ENCODE results near the gene PCGF3.
"Not testable (repeated sequence)": the region's sequence is repeated elsewhere in the genome, so short reads cannot be mapped to it uniquely, and the experiment has no call there.

PCGF3 gene

DNA sequence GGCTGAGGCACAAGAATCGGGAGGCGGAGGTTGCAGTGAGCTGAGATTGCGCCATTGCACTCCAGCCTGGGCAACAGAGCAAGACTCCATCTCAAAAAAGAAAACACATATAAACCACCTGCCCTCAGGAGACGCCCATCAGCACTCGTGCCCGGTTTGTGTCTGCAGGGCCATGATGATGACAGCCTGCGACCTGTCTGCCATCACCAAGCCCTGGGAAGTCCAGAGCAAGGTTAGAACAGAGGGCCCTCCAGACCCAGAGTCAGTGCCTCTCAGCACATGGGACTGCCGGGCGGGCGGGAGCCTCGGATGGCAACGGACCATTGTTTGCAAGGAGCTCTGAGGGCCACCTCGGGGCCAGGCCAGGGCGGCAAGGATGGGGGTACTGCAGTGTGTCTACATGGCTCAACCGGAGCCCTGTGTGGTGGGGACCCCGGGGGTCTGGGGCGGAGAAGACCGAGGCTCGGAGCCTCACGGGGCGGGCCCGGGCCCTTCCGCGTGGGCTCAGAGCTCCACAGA lies 40.9 kb upstream of the PCGF3 start:
- TF ChIP-seq, protein P1, sequence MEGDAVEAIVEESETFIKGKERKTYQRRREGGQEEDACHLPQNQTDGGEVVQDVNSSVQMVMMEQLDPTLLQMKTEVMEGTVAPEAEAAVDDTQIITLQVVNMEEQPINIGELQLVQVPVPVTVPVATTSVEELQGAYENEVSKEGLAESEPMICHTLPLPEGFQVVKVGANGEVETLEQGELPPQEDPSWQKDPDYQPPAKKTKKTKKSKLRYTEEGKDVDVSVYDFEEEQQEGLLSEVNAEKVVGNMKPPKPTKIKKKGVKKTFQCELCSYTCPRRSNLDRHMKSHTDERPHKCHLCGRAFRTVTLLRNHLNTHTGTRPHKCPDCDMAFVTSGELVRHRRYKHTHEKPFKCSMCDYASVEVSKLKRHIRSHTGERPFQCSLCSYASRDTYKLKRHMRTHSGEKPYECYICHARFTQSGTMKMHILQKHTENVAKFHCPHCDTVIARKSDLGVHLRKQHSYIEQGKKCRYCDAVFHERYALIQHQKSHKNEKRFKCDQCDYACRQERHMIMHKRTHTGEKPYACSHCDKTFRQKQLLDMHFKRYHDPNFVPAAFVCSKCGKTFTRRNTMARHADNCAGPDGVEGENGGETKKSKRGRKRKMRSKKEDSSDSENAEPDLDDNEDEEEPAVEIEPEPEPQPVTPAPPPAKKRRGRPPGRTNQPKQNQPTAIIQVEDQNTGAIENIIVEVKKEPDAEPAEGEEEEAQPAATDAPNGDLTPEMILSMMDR (IDR thresholded peaks at IDR 0.05; ENCODE audit: low read depth, low read length), result no peak
- H3K4me3 ChIP-seq (ENCODE audit: low read depth, low read length), result no peak overlapping the region

DNA sequence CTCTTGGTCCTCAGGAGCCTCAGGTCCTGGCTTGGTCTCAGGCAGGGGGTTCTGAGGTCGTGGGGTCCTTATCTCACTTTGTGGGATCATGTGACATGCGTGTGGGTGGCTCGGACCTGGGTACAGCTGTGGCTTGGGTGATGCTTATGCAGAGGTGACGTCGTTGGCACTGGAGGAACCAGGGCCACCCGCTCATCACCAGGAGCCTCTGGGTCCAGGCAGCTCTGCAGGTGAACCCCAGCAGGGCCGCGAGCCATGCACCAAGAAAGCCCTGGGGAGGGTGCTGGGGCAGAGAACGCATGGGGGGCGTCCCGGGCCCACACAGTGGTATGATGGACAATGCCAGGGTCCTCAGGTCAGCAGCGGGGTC lies 40.3 kb upstream of the PCGF3 start:
- TF ChIP-seq, protein P1 (IDR thresholded peaks at IDR 0.05; ENCODE audit: low read depth, low read length), result no peak

DNA sequence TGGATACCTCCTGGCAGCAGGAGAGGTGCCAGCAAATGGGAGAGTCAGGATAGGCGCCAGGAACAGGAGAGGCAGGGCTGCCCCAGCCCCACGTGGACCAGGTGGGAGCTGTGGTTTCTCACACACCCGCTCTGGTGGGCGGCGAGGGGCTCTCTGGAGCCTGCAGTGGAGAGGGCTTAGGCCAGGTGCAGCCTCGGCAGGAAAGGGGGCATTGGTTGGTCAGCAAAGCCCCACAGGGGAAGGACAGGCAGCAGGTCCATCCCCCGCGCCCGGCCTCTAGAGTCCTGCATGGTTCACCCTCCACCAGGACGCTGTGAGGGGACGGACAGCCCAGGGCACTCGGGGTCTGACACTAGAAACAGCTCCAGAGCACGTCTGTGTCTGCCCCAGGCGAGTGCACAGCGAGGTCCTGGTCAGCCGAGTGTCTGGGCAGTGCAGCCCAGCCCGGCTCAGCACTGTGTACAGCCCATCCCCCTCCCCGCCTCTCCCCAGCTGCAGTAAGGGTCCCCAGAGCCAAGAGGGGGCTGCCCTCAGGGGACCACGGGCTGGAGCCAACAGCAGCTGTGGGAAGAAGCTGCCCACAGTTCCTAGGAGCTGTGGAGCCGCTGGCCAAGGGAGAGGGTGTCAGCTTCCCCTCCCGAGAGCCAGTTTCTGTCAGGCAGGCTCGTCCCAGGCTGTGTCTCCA lies 39.7 kb upstream of the PCGF3 start:
- H3K4me3 ChIP-seq (ENCODE audit: low read depth, low read length), result no peak overlapping the region
- TF ChIP-seq, protein P1 (IDR thresholded peaks at IDR 0.05; ENCODE audit: low read depth, low read length), result no peak

More for the DNA sequence above, 40.3 kb upstream of the PCGF3 start:
- no peak overlapping the region for H3K4me3 ChIP-seq (ENCODE audit: low read depth, low read length)

DNA sequence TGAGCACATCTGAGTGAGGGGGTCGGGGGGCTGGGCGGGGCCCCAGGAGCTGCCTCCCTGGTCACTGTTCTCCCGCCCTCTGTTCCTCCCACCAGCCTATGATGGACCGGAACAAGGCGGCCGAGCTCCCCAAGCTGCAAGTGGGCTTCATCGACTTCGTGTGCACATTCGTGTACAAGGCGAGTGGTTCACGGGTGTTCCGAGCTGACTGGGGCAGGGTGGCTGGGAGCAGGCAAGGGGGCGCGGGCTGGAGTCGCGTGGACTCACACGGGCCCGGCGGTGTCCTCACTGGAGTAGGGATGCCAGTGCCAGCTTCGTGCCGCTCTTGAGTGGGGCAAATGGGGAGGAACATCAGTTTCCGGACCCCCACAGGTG lies 39.2 kb upstream of the PCGF3 start:
- no peak overlapping the region for H3K4me3 ChIP-seq (ENCODE audit: low read depth, low read length)
- TF ChIP-seq, protein P1 (IDR thresholded peaks at IDR 0.05; ENCODE audit: low read depth, low read length), result no peak

DNA sequence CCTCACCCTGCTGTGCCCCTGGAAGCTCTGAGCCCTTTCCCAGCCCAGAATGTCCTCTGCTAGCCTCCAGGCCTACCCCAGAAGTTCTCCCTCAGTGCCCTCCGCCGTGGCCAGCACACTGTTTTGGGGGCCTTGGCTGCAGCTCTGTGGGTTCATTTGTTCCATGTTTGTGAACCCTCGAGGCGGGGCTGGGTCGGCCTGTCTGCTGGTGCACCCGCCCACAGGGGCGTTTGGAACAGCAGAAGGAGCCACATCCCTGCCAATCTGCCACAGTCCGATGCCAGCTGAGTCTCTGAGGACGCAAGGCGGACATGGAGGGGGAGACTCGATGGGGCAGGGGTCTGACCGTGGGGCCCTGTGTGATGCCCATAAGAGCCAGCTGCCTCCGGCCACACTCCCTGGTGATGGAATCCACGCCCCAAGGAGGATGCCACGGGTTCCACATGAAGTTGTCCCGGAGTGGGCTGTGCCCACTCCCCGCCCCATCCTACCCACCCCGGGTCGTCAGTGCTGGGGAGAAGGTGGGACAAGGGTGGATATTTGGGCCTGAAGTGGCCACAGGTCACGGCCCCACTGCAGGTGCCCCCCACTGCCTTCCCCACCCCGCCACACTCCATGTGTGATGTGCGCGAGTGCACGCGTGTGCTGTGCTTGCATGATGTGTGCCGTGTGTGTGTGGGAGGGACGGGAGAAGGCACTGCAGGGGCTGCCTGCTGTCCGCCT lies 38.6 kb upstream of the PCGF3 start:
- H3K4me3 ChIP-seq (ENCODE audit: low read depth, low read length), result no peak overlapping the region
- TF ChIP-seq, protein P1 (IDR thresholded peaks at IDR 0.05; ENCODE audit: low read depth, low read length), result no peak

DNA sequence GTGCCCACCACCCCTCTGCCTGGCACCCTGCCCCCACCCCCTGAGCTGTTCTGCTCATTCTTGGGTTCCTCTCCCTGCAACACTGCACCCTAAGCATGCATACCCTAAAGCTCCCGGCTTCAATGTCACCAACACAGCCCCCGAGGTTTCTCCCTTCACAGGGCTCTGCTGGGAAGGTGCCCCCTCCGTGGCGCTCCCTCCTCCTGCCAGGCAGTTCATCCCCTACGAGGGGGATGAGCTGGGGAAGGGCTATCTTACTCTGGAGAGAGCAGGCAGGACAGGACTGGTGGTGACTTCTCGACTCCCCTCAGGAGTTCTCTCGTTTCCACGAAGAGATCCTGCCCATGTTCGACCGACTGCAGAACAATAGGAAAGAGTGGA lies 38.1 kb upstream of the PCGF3 start:
- TF ChIP-seq, protein P1 (IDR thresholded peaks at IDR 0.05; ENCODE audit: low read depth, low read length), result no peak
- H3K4me3 ChIP-seq (ENCODE audit: low read depth, low read length), result no peak overlapping the region

DNA sequence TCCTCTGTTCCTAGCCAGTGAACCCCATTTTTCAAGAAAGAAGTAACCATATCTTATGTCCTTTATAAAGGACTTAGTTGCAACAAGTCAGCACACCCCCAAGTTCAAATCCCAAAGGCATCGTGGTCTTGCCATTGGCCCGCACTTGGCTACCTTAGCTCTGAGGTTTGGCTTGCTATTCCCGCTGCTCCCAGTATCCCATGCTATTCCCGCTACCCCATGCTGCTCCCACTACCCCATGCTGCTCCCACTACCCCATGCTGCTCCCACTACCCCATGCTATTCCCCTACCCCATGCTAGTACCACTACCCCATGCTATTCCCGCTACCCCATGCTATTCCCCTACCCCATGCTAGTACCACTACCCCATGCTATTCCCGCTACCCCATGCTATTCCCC lies 37.4 kb upstream of the PCGF3 start:
- not testable (repeated sequence) for H3K4me3 ChIP-seq (ENCODE audit: low read depth, low read length)

DNA sequence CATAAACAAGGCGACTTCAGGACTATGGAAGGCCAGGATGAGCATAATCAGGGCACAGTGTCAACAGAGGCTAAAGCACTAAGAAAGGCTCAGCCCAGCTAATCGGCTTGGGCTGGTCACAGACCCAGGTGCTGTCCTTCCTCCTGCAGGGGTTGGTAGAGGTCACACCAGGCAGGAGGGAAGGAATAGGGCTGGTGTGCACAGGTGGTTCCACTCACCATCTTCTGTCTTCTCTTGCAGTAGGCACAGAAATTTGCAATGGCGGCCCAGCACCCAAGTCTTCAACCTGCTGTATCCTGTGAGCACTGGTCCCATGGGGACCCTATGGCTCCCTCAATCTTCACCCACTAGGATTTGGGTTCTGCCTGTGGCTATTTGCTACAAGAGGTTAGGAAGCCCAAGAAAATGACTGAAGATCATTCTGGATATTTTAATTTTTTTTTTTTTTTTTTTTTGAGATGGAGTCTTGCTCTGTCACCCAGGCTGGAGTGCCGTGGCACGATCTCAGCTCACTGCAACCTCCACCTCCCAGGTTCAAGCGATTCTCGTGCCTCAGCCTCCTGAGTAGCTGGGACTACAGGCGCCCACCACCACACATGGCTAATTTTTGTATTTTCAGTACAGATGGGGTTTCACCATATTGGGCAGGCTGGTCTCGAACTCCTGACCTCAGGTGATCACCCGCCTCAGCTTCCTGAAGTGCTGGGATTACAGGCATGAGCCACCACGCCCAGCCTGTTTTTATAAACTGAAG lies 35.6 kb upstream of the PCGF3 start:
- not testable (repeated sequence) for H3K4me3 ChIP-seq (ENCODE audit: low read depth, low read length)
